ENCODE data around the gene INPP5B. TPM values are rescaled to one million over a fixed set of nuclear protein-coding genes. Genes with fewer than 3 reads are reported as not detected.

Gene INPP5B
- total and polyA plus RNA-seq, 2 donors from 2014 or later: 8.4 to 32.9 TPM

GRCh38 chr1:37822906-37823815 is 123.7 kb downstream of the INPP5B start:
- intact Hi-C loops (cut with DNase I): no loop called here

GRCh38 chr1:37821481-37821880 is 125.4 kb downstream of the INPP5B start:
- no peak for FAIRE-seq
- no peak overlapping the region for H3K4me3 ChIP-seq (ENCODE audit: low read length in 3 of 3)
- no peak overlapping the region for H3K9ac ChIP-seq (ENCODE audit: low read length in 3 of 3)
- no peak for TF ChIP-seq CTCF (IDR thresholded peaks at IDR 0.05; ENCODE audit: borderline replicate concordance, extremely low read depth, insufficient read depth)
- no peaks in the 10 kb centered on the region for H3K27me3 ChIP-seq (ENCODE audit: control insufficient read depth, insufficient read depth, low read length)
- DNase-seq: no peak
- H3K4me1 ChIP-seq (ENCODE audit: control insufficient read depth in 2 of 3, insufficient read depth in 2 of 3, low read depth in 1 of 3, low read length in 3 of 3): peaks cover 0 to 7% (median 0%) of the 10 kb centered on the region in 3 donors
- no peak overlapping the region for H3K27ac ChIP-seq (ENCODE audit: low read depth in 2 of 2, low read length in 2 of 2)
- no peaks in the 10 kb centered on the region for H3K9me3 ChIP-seq (ENCODE audit: control insufficient read depth in 2 of 3, insufficient read depth in 1 of 3, low read length in 3 of 3)
- peaks cover 2 to 25% (median 24%) of the 10 kb centered on the region in 3 donors for H3K36me3 ChIP-seq (ENCODE audit: control insufficient read depth in 2 of 3, insufficient read depth in 3 of 3, low read length in 3 of 3)
- intact Hi-C loops (cut with DNase I): no loop called here

More at GRCh38 chr1:37822906-37823815, 123.7 kb downstream of the INPP5B start:
- Histone ChIP-seq H3K9me3 (ENCODE audit: control insufficient read depth in 2 of 3, insufficient read depth in 1 of 3, low read length in 3 of 3) (no peaks in the 10 kb centered on the region), H3K4me3 (ENCODE audit: low read length in 3 of 3) (no peak overlapping the region), H3K36me3 (ENCODE audit: control insufficient read depth in 2 of 3, insufficient read depth in 3 of 3, low read length in 3 of 3) (peaks cover 2 to 25% (median 24%) of the 10 kb centered on the region in 3 donors), H3K4me1 (ENCODE audit: control insufficient read depth in 2 of 3, insufficient read depth in 2 of 3, low read depth in 1 of 3, low read length in 3 of 3) (no peaks in the 10 kb centered on the region), H3K27me3 (ENCODE audit: control insufficient read depth, insufficient read depth, low read length) (no peaks in the 10 kb centered on the region), H3K27ac (ENCODE audit: low read depth in 2 of 2, low read length in 2 of 2) (no peak overlapping the region), H3K9ac (ENCODE audit: low read length in 3 of 3) (no peak overlapping the region)
- no peak for TF ChIP-seq CTCF (IDR thresholded peaks at IDR 0.05; ENCODE audit: borderline replicate concordance, extremely low read depth, insufficient read depth)
- no peak for FAIRE-seq
- DNase-seq: no peak

- no peak for DNase-seq
- intact Hi-C loops (cut with DNase I): no loop called here
Measured at GRCh38 chr1:37817481-37817880, 129.4 kb downstream of the INPP5B start.

More at GRCh38 chr1:37817481-37817880, 129.4 kb downstream of the INPP5B start:
- no peak overlapping the region for H3K9ac ChIP-seq (ENCODE audit: low read length in 3 of 3)
- no peak for TF ChIP-seq CTCF (IDR thresholded peaks at IDR 0.05; ENCODE audit: borderline replicate concordance, extremely low read depth, insufficient read depth)
- H3K4me1 ChIP-seq (ENCODE audit: control insufficient read depth in 2 of 3, insufficient read depth in 2 of 3, low read depth in 1 of 3, low read length in 3 of 3): peaks cover 0 to 7% (median 0%) of the 10 kb centered on the region in 3 donors
- no peaks in the 10 kb centered on the region for H3K9me3 ChIP-seq (ENCODE audit: control insufficient read depth in 2 of 3, insufficient read depth in 1 of 3, low read length in 3 of 3)
- FAIRE-seq: no peak
- H3K4me3 ChIP-seq (ENCODE audit: low read length in 3 of 3): no peak overlapping the region
- H3K27ac ChIP-seq (ENCODE audit: low read depth in 2 of 2, low read length in 2 of 2): no peak overlapping the region
- peaks cover 4 to 23% (median 22%) of the 10 kb centered on the region in 3 donors for H3K36me3 ChIP-seq (ENCODE audit: control insufficient read depth in 2 of 3, insufficient read depth in 3 of 3, low read length in 3 of 3)
- H3K27me3 ChIP-seq (ENCODE audit: control insufficient read depth, insufficient read depth, low read length): no peaks in the 10 kb centered on the region

Data from kidney (tissue), 14 donors.